DND-41 (cell line): ENCODE data around the gene ITPR2.

ENCODE experiments used
- CTCF ChIP-seq: IDR thresholded peaks from 2 replicates; pipeline ENCODE4 v1.5.1; 2012; ENCODE audit warnings: borderline replicate concordance, low read length, moderate library complexity, mild to moderate bottlenecking; ENCODE audit not compliant: poor library complexity, severe bottlenecking; ENCODE audit errors: extremely low read depth
- EZH2 ChIP-seq: IDR thresholded peaks from 3 replicates; pipeline ENCODE4 v1.6.1; 2012; ENCODE audit warnings: borderline replicate concordance, low read depth, mild to moderate bottlenecking, moderate library complexity, low read length, inconsistent platforms; ENCODE audit not compliant: severe bottlenecking

GRCh38 chr12:26813812-26814211 is 19.2 kb downstream of the ITPR2 start:
- no peak for TF ChIP-seq EZH2
- TF ChIP-seq CTCF, result no peak
